ENCODE data around the gene CMTM1.

- TF ChIP-seq EZH2 (IDR thresholded peaks at IDR 0.05; ENCODE audit: low read length) (no peak), CTCF (optimal IDR thresholded peaks at IDR 0.05 in 1 of 3, IDR thresholded peaks at IDR 0.05 in 1 of 3, conservative IDR thresholded peaks at IDR 0.05 in 1 of 3; ENCODE audit: extremely low read depth in 1 of 3, insufficient read depth in 2 of 3, low read length in 3 of 3) (no peak)
Measured at GRCh38 chr16:66547101-66547989, 18.9 kb upstream of the CMTM1 start.
